Measurements from ENCODE around the gene MYO18A.
"Not testable (repeated sequence)": the region's sequence is repeated elsewhere in the genome, so short reads cannot be mapped to it uniquely, and the experiment has no call there.

The MYO18A gene

GRCh38 chr17:29207975-29208374 is 27.8 kb upstream of the MYO18A start:
- DNase-seq (ENCODE audit: low read depth): no peak
- TF ChIP-seq CTCF (conservative IDR thresholded peaks at IDR 0.05; ENCODE audit: low read depth, low read length): no peak
- no peak overlapping the region for H3K4me3 ChIP-seq (ENCODE audit: low read depth, low read length)

GRCh38 chr17:29205047-29205446 is 24.8 kb upstream of the MYO18A start:
- no peak overlapping the region for H3K4me3 ChIP-seq (ENCODE audit: low read depth, low read length)
- no peak for DNase-seq (ENCODE audit: low read depth)
- no peak for TF ChIP-seq CTCF (conservative IDR thresholded peaks at IDR 0.05; ENCODE audit: low read depth, low read length)

GRCh38 chr17:29204068-29204804 is 24.0 kb upstream of the MYO18A start:
- DNase-seq (ENCODE audit: low read depth); H3K4me3 ChIP-seq (ENCODE audit: low read depth, low read length): not testable (repeated sequence)

- no peak overlapping the region for H3K4me3 ChIP-seq (ENCODE audit: low read depth, low read length)
- TF ChIP-seq CTCF (conservative IDR thresholded peaks at IDR 0.05; ENCODE audit: low read depth, low read length): no peak
- DNase-seq (ENCODE audit: low read depth): no peak
Measured at GRCh38 chr17:29197516-29198272, 17.5 kb upstream of the MYO18A start.

- DNase-seq (ENCODE audit: low read depth): no peak
- TF ChIP-seq CTCF (conservative IDR thresholded peaks at IDR 0.05; ENCODE audit: low read depth, low read length): no peak
- no peak overlapping the region for H3K4me3 ChIP-seq (ENCODE audit: low read depth, low read length)
Measured at GRCh38 chr17:29196769-29197515, 16.7 kb upstream of the MYO18A start.

GRCh38 chr17:29195465-29196081 is 15.4 kb upstream of the MYO18A start:
- no peak for TF ChIP-seq CTCF (conservative IDR thresholded peaks at IDR 0.05; ENCODE audit: low read depth, low read length)
- DNase-seq (ENCODE audit: low read depth): peak; percentile 39
- no peak overlapping the region for H3K4me3 ChIP-seq (ENCODE audit: low read depth, low read length)

- TF ChIP-seq CTCF (conservative IDR thresholded peaks at IDR 0.05; ENCODE audit: low read depth, low read length): no peak
- DNase-seq (ENCODE audit: low read depth): no peak
- no peak overlapping the region for H3K4me3 ChIP-seq (ENCODE audit: low read depth, low read length)
Measured at GRCh38 chr17:29194669-29195068, 14.5 kb upstream of the MYO18A start.

All from choroid plexus epithelial cell (primary cell).